Measurements from ENCODE around the gene NPLOC4. TPM values are rescaled to one million over a fixed set of nuclear protein-coding genes. Genes with fewer than 3 reads are reported as not detected.
A peak's percentile ranks its signal among the peaks of the same experiment; 100 is the strongest.

Gene NPLOC4
- total and polyA plus RNA-seq, 2 of the 13 experiments (the other 11 are each of a cell fraction or from before 2014, with no cell fraction given), result 57.0 to 97.0 TPM

GRCh38 chr17:81683584-81684441 is 46.9 kb upstream of the NPLOC4 start, which contains the start of the genes ARL16 and HGS (continued):
- TF ChIP-seq ZBTB40 (IDR thresholded peaks at IDR 0.05) (peak; percentile 75), ZBTB40 (CRISPR knock-in tag; IDR thresholded peaks at IDR 0.05) (no peak; the same call in none of the 2 replicates), ZSCAN25 (CRISPR knock-in tag; IDR thresholded peaks at IDR 0.05) (peak; percentile 69; the same call in 1 of the 2 replicates), HMGA1 (CRISPR knock-in tag; conservative IDR thresholded peaks at IDR 0.05) (no peak), ZNF629 (CRISPR knock-in tag; conservative IDR thresholded peaks at IDR 0.05) (0 out of 2 replicates have a peak, but pooled peaks have one; percentile 8), ZNF704 (CRISPR knock-in tag; IDR thresholded peaks at IDR 0.05; ENCODE audit: borderline replicate concordance) (peak; percentile 66; the same call in 1 of the 2 replicates), ELK4 (CRISPR knock-in tag; IDR thresholded peaks at IDR 0.05; ENCODE audit: borderline replicate concordance) (0 out of 2 replicates have a peak, but pooled peaks have one; percentile 11), IRF2 (CRISPR knock-in tag; IDR thresholded peaks at IDR 0.05) (peak; percentile 43; the same call in 1 of the 2 replicates), PTBP1 (IDR thresholded peaks at IDR 0.05; ENCODE audit: low read depth, low read length, poor library complexity, severe bottlenecking) (no peak), ETS1 (CRISPR knock-in tag; IDR thresholded peaks at IDR 0.05) (peak; percentile 60; the same call in 1 of the 2 replicates)

Data from HepG2 (cell line).